ENCODE measurements around the gene PALB2. TPM values are rescaled to one million over a fixed set of nuclear protein-coding genes. Genes with fewer than 3 reads are reported as not detected.

Gene PALB2
- total RNA-seq = 8.6 and 12.3 TPM in 2 replicates

GRCh38 chr16:23640931-23641765 is at the start of gene PALB2, which contains the start of gene DCTN5:
Gene PALB2, minus strand, starts transcription at chr16:23641310. Its CDS starts 153 bp downstream, at chr16:23641157.
Gene DCTN5, plus strand, starts transcription at chr16:23641466. Its CDS starts 77 bp downstream, at chr16:23641543.

GRCh38 chr16:23678430-23679273 is 37.5 kb upstream of the PALB2 start, which contains the start of gene PLK1:
Gene PLK1, plus strand, starts transcription at chr16:23678889. Its CDS starts 44 bp downstream, at chr16:23678933.

GRCh38 chr16:23595951-23596720 is 45.0 kb downstream of the PALB2 start, which contains the start of gene NDUFAB1:
Gene NDUFAB1, minus strand, starts transcription at chr16:23596316. Its CDS starts 26 bp downstream, at chr16:23596290.

GRCh38 chr16:23556881-23557778 is 84.0 kb downstream of the PALB2 start, which contains the start of the genes EARS2 and UBFD1:
Gene EARS2, minus strand, starts transcription at chr16:23557350. Its CDS starts 7 bp downstream, at chr16:23557343.
Gene UBFD1, plus strand, starts transcription at chr16:23557727. Its CDS starts 16 bp downstream, at chr16:23557743.

Other genes with a start within 250 kb of the PALB2 start
- 10.2 TPM in 2 replicates for gene COG7, start 188.1 kb downstream of the PALB2 start, total RNA-seq
- gene GGA2, start 130.8 kb downstream of the PALB2 start, total RNA-seq = 15.6 and 32.2 TPM in 2 replicates
- 32.4 and 41.7 TPM in 2 replicates for gene EARS2, start 84.0 kb downstream of the PALB2 start, total RNA-seq
- 61.1 and 69.9 TPM in 2 replicates for gene UBFD1, start 83.6 kb downstream of the PALB2 start, total RNA-seq
- gene NDUFAB1, start 45.0 kb downstream of the PALB2 start, total RNA-seq = 147 and 213 TPM in 2 replicates
- gene DCTN5, start 156 bp upstream of the PALB2 start, total RNA-seq = 39.8 and 54.5 TPM in 2 replicates
- gene PLK1, start 37.6 kb upstream of the PALB2 start, total RNA-seq = 22.1 and 94.8 TPM in 2 replicates
- gene ERN2, start 71.9 kb upstream of the PALB2 start, total RNA-seq = not detected in 2 replicates
- gene CHP2, start 113.7 kb upstream of the PALB2 start, total RNA-seq = not detected in 2 replicates
- gene PRKCB, start 194.7 kb upstream of the PALB2 start, total RNA-seq = not detected in 2 replicates

Data from hair follicular keratinocyte (primary cell).